CD4-positive, CD25-positive, alpha-beta regulatory T cell (primary cell): ENCODE results near the gene MEGF10. TPM values are rescaled to one million over a fixed set of nuclear protein-coding genes. Genes with fewer than 3 reads are reported as not detected.

ENCODE experiments used
- ATAC-seq, 2 donors: fragments of 150-1000 bp; cut with Tn5 transposase; one replicate each; pipeline ENCODE4 v1.10.0; 2021; ENCODE audit warnings: low read depth in 2 of 2, moderate number of reproducible peaks in 2 of 2, moderate library complexity in 1 of 2
- DNase-seq, 3 donors: peaks; one replicate each; pipeline versions ENCODE4 v3.0.0 to v3.0.0-alpha.2; 2012 to 2022; ENCODE audit warnings: mixed read lengths in 1 of 3
- H3K27ac ChIP-seq: one replicate; pipeline ENCODE4 v1.7.0; 2013; ENCODE audit warnings: mild to moderate bottlenecking, low read length; ENCODE audit not compliant: insufficient read depth, poor library complexity, severe bottlenecking
- H3K27me3 ChIP-seq: one replicate; pipeline ENCODE4 v1.7.0; 2013; ENCODE audit warnings: low read length; ENCODE audit not compliant: control insufficient read depth, insufficient read depth
- H3K36me3 ChIP-seq: one replicate; pipeline ENCODE4 v1.7.0; 2013; ENCODE audit warnings: mild to moderate bottlenecking, low read length, moderate library complexity; ENCODE audit not compliant: control insufficient read depth, insufficient read depth
- H3K4me1 ChIP-seq: 2 replicates; pipeline ENCODE4 v1.7.0; 2013; ENCODE audit warnings: mild to moderate bottlenecking, low read length; ENCODE audit not compliant: insufficient read depth, control insufficient read depth, poor library complexity, severe bottlenecking
- H3K4me3 ChIP-seq: one replicate; pipeline ENCODE4 v1.7.0; 2013; ENCODE audit warnings: low read depth, mild to moderate bottlenecking, low read length, moderate library complexity
- H3K9me3 ChIP-seq, 2 experiments: 1 replicate in 1 of 2; 2 replicates in 1 of 2; pipeline ENCODE4 v1.7.0; 2013; ENCODE audit warnings: low read length in 2 of 2, mild to moderate bottlenecking in 1 of 2, moderate library complexity in 1 of 2; ENCODE audit not compliant: control insufficient read depth in 2 of 2
- H3K27ac Mint-ChIP-seq, 3 donors: one replicate each; pipeline ENCODE4 v1.8.0; 2020 to 2022; ENCODE audit warnings: mild to moderate bottlenecking in 3 of 3, mixed read lengths in 3 of 3, moderate library complexity in 2 of 3
- H3K27me3 Mint-ChIP-seq: one replicate; pipeline ENCODE4 v1.8.0; 2022; ENCODE audit warnings: mild to moderate bottlenecking, mixed read lengths
- H3K36me3 Mint-ChIP-seq: one replicate; pipeline ENCODE4 v1.8.0; 2020; ENCODE audit warnings: mixed read lengths
- H3K4me1 Mint-ChIP-seq, 4 donors: one replicate each; pipeline ENCODE4 v1.8.0; 2020 to 2022; ENCODE audit warnings: mixed read lengths in 4 of 4, mild to moderate bottlenecking in 1 of 4
- H3K4me3 Mint-ChIP-seq, 4 donors: one replicate each; pipeline ENCODE4 v1.8.0; 2020 to 2022; ENCODE audit warnings: mild to moderate bottlenecking in 4 of 4, mixed read lengths in 4 of 4, moderate library complexity in 3 of 4
- H3K9me3 Mint-ChIP-seq, 7 donors: one replicate each; pipeline ENCODE4 v1.8.0; 2020 to 2022; ENCODE audit warnings: mixed read lengths in 7 of 7, mild to moderate bottlenecking in 3 of 7, moderate library complexity in 2 of 7
- polyA plus RNA-seq, 4 donors: library from polyadenylated mRNA; unstranded; fragments of 300-500 nt; fragmentation: Illumina TruSeq; gene quantifications; one replicate each; pipeline ENCODE4 v1.2.3, GENCODE V29; 2021
- total RNA-seq: library from RNA; stranded (reverse); gene quantifications from one replicate; pipeline ENCODE4 v1.2.3, GENCODE V29; 2022

MEGF10 gene
- total and polyA plus RNA-seq, 5 donors from 2014 or later, result 0.09 to 0.30 TPM; not detected in 3

- ATAC-seq, result no peak
- Mint-ChIP-seq H3K4me1 (peaks cover 0 to 16% (median 3%) of the 10 kb centered on the region in 4 donors), H3K27me3 (peaks cover 4% of the 10 kb centered on the region), H3K27ac (no peak overlapping the region), H3K9me3 (peaks cover 0 to 1% (median 0%) of the 10 kb centered on the region in 7 donors), H3K4me3 (no peak overlapping the region), H3K36me3 (no peaks in the 10 kb centered on the region)
- H3K9me3 ChIP-seq, result no peaks in the 10 kb centered on the region
- DNase-seq, result peak in 1 of 3 donors; percentile 5
- no peak overlapping the region for H3K27ac ChIP-seq
- H3K4me1 ChIP-seq, result no peaks in the 10 kb centered on the region
- H3K36me3 ChIP-seq, result no peaks in the 10 kb centered on the region
- no peak overlapping the region for H3K4me3 ChIP-seq
- H3K27me3 ChIP-seq, result peaks cover 5% of the 10 kb centered on the region
These were observed 29.7 kb downstream of the MEGF10 start for GRCh38 chr5:127320032-127320965.

DNA sequence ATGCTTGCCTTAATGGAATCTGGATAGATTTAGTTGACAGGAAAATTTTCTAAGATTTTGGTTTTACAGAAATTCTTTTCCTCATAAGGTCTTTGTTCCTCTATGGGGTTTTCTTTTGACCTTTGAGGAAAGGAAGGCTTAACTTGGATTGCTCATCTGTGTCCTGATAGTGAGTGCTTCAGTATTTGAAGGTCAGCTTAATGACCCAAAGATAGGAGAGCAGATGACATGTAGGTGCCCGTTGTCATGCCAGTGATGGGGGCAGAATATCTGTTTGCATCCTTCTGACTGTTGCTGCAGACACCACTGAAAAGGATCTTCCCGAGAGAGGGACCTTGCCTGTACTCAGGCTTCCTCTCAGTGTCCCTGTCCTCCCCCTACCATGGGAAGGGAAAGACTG lies 30.9 kb downstream of the MEGF10 start:
- Histone ChIP-seq H3K36me3 (no peaks in the 10 kb centered on the region), H3K27ac (no peak overlapping the region), H3K27me3 (peaks cover 3% of the 10 kb centered on the region), H3K4me3 (no peak overlapping the region), H3K4me1 (no peaks in the 10 kb centered on the region), H3K9me3 (no peaks in the 10 kb centered on the region)
- H3K36me3 Mint-ChIP-seq, result no peaks in the 10 kb centered on the region
- ATAC-seq, result no peak
- peaks cover 4% of the 10 kb centered on the region for H3K27me3 Mint-ChIP-seq
- H3K4me1 Mint-ChIP-seq, result peaks cover 0 to 16% (median 3%) of the 10 kb centered on the region in 4 donors
- peaks cover 0 to 1% (median 0%) of the 10 kb centered on the region in 7 donors for H3K9me3 Mint-ChIP-seq
- DNase-seq, result no peak
- H3K27ac Mint-ChIP-seq, result no peak overlapping the region
- no peak overlapping the region for H3K4me3 Mint-ChIP-seq

- no peak for ATAC-seq
- no peak overlapping the region for H3K4me3 Mint-ChIP-seq
- no peaks in the 10 kb centered on the region for H3K4me1 ChIP-seq
These were observed 31.8 kb downstream of the MEGF10 start for GRCh38 chr5:127322403-127322802.

DNA sequence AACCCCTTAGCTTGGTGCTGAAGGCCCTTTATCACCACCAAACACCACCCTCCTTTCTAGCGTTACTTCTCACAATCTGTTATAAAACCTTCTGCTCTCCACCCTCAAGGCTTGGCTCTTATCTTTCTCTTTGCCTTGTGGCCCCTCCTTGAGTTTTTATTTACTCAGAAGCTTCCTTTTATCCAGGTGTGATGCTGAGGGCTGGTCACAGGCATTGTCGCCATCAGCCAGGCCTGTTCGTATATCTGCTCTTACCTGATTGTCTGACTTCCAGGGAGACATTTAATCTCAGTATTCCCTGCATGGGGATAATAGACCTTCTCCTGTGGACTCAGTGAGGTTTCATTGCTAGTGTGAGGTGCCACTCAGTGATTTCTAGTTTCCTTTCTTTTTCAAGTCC lies 34.2 kb downstream of the MEGF10 start:
- Mint-ChIP-seq H3K9me3 (peaks cover 0 to 1% (median 0%) of the 10 kb centered on the region in 7 donors), H3K27ac (no peak overlapping the region), H3K27me3 (peaks cover 5% of the 10 kb centered on the region), H3K36me3 (no peaks in the 10 kb centered on the region), H3K4me3 (no peak overlapping the region), H3K4me1 (peaks cover 0 to 16% (median 3%) of the 10 kb centered on the region in 4 donors)
- Histone ChIP-seq H3K27me3 (peaks cover 5% of the 10 kb centered on the region), H3K4me3 (no peak overlapping the region), H3K4me1 (no peaks in the 10 kb centered on the region), H3K9me3 (no peaks in the 10 kb centered on the region), H3K36me3 (no peaks in the 10 kb centered on the region), H3K27ac (no peak overlapping the region)
- DNase-seq (no peak), ATAC-seq (no peak)

More at GRCh38 chr5:127322403-127322802, 31.8 kb downstream of the MEGF10 start:
- Mint-ChIP-seq H3K36me3 (no peaks in the 10 kb centered on the region), H3K27me3 (peaks cover 4% of the 10 kb centered on the region), H3K4me1 (peaks cover 0 to 16% (median 3%) of the 10 kb centered on the region in 4 donors), H3K9me3 (peaks cover 0 to 1% (median 0%) of the 10 kb centered on the region in 7 donors), H3K27ac (no peak overlapping the region)
- H3K36me3 ChIP-seq, result no peaks in the 10 kb centered on the region
- H3K4me3 ChIP-seq, result no peak overlapping the region
- no peak overlapping the region for H3K27ac ChIP-seq
- no peak for DNase-seq
- H3K9me3 ChIP-seq, result no peaks in the 10 kb centered on the region
- peaks cover 3% of the 10 kb centered on the region for H3K27me3 ChIP-seq

DNA sequence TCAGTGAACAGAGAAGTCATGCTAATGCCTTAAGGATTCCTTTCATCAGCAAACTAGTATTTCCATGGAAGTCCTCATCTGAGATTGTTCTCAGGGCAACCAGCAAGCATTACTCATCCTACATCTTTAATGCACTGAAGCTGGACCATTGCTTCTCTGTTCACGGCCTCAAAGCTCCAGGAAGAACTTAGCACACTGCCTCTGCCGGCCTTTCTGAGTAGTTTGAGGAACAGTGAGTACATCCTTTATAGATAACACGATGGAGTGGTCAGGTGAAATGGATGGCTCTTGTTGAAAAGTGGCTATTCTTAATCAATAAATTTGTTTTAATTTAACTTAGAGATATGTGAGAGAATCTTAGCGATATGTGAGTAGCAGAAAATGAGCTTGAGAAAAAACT lies 35.8 kb downstream of the MEGF10 start:
- Mint-ChIP-seq H3K36me3 (no peaks in the 10 kb centered on the region), H3K4me1 (peaks cover 0 to 2% (median 0%) of the 10 kb centered on the region in 4 donors), H3K9me3 (peaks cover 0 to 1% (median 0%) of the 10 kb centered on the region in 7 donors), H3K4me3 (no peak overlapping the region), H3K27me3 (peaks cover 21% of the 10 kb centered on the region), H3K27ac (no peak overlapping the region)
- no peaks in the 10 kb centered on the region for H3K9me3 ChIP-seq
- ATAC-seq, result no peak
- H3K27me3 ChIP-seq, result peaks cover 11% of the 10 kb centered on the region
- no peak for DNase-seq
- H3K4me1 ChIP-seq, result no peaks in the 10 kb centered on the region
- H3K27ac ChIP-seq, result no peak overlapping the region
- H3K36me3 ChIP-seq, result no peaks in the 10 kb centered on the region
- H3K4me3 ChIP-seq, result no peak overlapping the region

GRCh38 chr5:127326976-127327755 lies 36.6 kb downstream of the MEGF10 start:
- ATAC-seq (no peak), DNase-seq (no peak)
- no peak overlapping the region for H3K27ac Mint-ChIP-seq
- Histone ChIP-seq H3K36me3 (no peaks in the 10 kb centered on the region), H3K27me3 (peaks cover 12% of the 10 kb centered on the region), H3K27ac (no peak overlapping the region), H3K4me3 (no peak overlapping the region), H3K4me1 (no peaks in the 10 kb centered on the region), H3K9me3 (no peaks in the 10 kb centered on the region)
- no peak overlapping the region for H3K4me3 Mint-ChIP-seq
- H3K27me3 Mint-ChIP-seq, result peaks cover 23% of the 10 kb centered on the region
- H3K36me3 Mint-ChIP-seq, result no peaks in the 10 kb centered on the region
- peaks cover 0 to 1% (median 0%) of the 10 kb centered on the region in 4 donors for H3K4me1 Mint-ChIP-seq
- peaks cover 0 to 3% (median 0%) of the 10 kb centered on the region in 7 donors for H3K9me3 Mint-ChIP-seq

- Mint-ChIP-seq H3K9me3 (peaks cover 0 to 2% (median 0%) of the 10 kb centered on the region in 7 donors), H3K27me3 (peaks cover 34% of the 10 kb centered on the region), H3K36me3 (no peaks in the 10 kb centered on the region), H3K27ac (no peak overlapping the region), H3K4me1 (no peaks in the 10 kb centered on the region), H3K4me3 (no peak overlapping the region)
- no peak overlapping the region for H3K4me3 ChIP-seq
- no peaks in the 10 kb centered on the region for H3K36me3 ChIP-seq
- H3K9me3 ChIP-seq, result no peaks in the 10 kb centered on the region
- peaks cover 10% of the 10 kb centered on the region for H3K27me3 ChIP-seq
- ATAC-seq (no peak), DNase-seq (no peak)
- no peaks in the 10 kb centered on the region for H3K4me1 ChIP-seq
- H3K27ac ChIP-seq, result no peak overlapping the region
These were observed 39.5 kb downstream of the MEGF10 start for GRCh38 chr5:127330116-127330515.
